Measurements from ENCODE around the gene KRTAP27-1.
A peak's percentile ranks its signal among the peaks of the same experiment; 100 is the strongest.

Gene KRTAP27-1, protein sequence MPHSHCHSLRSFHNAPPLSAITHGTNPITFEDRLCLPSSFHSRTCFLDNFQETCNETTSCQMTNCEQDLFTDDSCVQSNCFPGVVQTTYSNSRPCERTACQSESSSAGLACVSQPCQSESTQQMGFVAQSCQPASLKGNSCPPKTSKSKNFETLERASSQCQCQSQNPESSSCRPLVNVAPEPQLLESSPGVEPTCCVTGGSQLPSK

GRCh38 chr21:30337276-30337744, at the start of gene KRTAP27-1:
TSS of gene KRTAP27-1 (minus strand) at chr21:30337694. CDS start at chr21:30337668, 26 bp downstream.
- DNase-seq: no peak

- DNase-seq: no peak
Measured at GRCh38 chr21:30382201-30382600, 44.7 kb upstream of the KRTAP27-1 start.

- no peak for DNase-seq
Measured at GRCh38 chr21:30372139-30372770, 34.8 kb upstream of the KRTAP27-1 start, which contains the start of gene KRTAP13-2. TSS of gene KRTAP13-2 (minus strand) at chr21:30372271. CDS start at chr21:30372213, 58 bp downstream.

- no peak for DNase-seq
Measured at GRCh38 chr21:30355906-30356305, 18.4 kb upstream of the KRTAP27-1 start.

DNA sequence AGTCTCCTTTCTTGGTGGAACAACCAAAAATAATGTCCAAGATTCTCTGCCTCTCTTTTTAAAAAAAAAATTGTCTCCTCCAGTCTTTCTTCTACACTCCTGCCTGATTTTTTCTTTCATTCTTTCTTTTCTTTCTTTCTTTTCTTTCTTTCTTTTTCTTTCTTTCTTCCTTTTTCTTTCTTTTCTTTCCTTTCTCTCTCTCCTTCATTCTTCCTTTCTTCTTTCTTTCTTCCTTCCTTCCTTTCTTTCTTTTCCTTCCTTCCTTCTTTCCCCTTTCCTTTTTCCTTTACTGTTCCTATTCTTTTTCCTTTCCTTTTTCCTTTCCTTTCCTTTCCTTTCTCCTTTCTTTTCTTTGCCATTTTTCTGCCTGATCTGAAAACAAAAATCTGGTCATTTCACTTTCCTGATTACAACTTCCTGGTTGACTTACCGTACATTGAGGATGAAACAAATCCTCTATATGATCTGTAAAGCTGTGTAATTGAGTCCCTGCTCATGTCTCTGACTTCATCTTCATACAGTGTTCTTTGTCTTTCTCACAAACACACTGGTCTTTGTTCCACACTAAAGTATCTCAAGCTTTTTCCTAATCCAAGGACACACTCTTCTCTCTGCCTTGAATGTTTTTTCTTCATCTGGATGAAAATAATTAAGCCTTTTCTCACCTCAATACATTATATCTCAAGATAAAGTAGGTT, 17.0 kb upstream of the KRTAP27-1 start:
- no peak for DNase-seq

GRCh38 chr21:30351534-30351933, 14.0 kb upstream of the KRTAP27-1 start:
- DNase-seq: no peak

DNA sequence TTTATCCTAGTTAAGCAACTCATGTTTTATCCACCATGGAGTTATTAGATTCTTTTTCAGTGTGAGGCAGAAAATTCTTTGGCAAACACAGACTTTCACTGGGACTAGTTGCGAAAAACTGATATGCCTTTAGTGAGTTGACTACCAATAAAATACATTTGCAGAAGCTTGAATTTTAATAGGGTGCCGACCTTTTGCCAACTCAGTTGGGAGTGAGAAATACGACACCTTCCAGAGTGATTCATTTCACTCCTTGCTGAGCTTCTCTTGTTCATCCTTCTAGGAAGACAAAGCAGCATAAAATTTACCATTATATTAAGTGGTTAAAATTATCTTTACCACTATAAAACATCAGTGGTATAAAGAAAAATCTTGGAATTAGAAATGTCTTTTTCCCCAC, 12.1 kb upstream of the KRTAP27-1 start:
- DNase-seq: no peak

- DNase-seq: no peak
Measured at GRCh38 chr21:30348506-30348905, 11.0 kb upstream of the KRTAP27-1 start, which contains the start of gene KRTAP23-1. TSS of gene KRTAP23-1 (minus strand) at chr21:30348606. CDS start at chr21:30348606, 0 bp downstream.

DNA sequence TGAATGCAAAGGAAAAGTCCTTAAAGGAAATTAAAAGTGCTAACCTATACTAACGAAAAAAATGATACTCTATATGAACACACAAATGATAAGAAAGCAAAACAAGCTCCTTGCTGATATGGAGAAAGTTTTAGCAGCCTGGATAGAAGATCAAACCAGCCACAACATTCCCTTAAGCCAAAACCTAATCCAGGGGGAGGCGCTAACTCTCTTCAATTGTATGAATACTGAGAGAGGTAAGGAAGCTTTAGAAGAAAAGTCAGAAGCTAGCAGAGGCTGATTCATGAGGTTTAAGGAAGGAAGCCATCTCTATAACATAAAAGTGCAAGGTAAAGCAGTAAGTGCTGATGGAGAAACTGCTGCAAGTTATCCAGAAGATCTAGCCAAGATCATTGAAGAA, 7.5 kb upstream of the KRTAP27-1 start:
- DNase-seq: no peak

DNA sequence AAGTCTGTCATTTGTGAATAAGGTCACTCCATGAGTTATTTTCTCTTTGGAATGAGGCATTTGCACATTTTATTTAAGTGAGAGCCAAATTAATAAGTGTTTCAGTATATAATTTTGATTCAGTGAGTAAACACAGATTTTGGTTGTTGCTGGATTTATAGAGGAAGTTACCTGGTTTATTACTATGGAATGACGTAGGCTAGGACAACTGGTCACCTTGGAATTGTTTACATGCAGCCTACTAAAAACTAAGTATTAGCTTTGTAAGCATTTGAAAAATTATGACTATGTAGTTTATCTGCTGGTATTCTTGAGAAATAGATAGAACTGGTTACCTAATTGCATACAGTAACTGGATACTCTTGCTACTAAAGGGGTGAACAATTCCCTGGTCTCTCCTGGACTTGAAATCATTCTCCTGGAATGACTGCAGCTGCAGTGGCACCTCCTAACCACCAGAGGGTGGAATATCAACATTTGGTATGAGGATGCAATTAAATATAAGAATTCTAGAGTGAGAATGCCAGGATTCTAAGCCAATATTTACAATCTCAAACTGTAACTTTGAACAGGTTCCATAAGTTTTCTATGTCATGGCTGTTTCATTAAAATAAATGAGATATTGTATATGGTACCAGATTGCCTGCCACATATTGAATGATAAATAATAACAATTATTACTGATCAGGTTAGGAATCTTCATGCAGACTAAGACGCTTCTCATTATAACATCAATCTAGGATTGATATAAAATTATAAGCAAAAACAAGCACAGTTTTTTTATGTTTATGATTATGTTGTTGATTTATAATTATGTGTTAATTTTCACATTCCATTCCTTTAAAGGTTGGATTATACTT, 3.5 kb upstream of the KRTAP27-1 start:
- peak; percentile 11 for DNase-seq

DNA sequence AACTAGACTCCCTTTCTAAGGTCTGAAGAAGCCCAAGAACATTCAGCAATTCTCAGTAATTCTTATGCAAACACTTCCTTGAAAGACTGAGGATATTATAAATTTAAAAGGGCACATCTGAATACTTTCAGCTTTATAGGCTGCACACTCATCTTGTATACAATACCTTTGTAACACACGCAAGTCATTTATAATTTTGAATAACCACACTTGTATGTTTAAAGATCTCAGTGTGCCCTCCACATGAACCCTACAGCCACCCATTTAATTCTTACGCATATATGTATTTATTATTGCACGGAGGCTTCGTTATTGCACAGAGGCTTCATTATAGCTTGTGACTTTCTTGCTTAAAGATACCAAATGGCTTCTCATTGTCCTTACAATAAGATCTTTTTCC, 1.2 kb upstream of the KRTAP27-1 start:
- no peak for DNase-seq

GRCh38 chr21:30337772-30338171, 278 bp upstream of the KRTAP27-1 start:
- DNase-seq: no peak

GRCh38 chr21:30336596-30336995, 898 bp downstream of the KRTAP27-1 start:
- no peak for DNase-seq

DNA sequence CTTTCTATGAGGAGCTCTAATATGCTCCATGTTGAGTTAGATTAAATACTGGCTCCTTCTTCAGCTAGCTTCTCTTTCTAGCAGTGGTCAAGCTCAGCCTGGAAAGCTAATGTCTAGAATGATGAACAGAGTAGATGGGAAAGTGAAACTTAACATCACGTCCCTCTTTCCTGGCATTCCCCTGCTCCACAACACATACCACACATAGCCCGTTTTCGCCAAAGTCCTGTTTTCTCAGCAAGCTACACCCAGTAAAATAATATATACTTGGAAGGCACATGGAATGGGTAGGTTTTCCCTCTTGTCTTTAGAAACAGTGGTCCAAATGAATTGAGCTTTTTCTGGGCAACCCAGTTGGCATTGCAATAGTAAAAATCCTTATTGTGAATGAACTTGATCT, 3.8 kb downstream of the KRTAP27-1 start:
- DNase-seq: no peak

- no peak for DNase-seq
Measured at GRCh38 chr21:30332681-30333080, 4.8 kb downstream of the KRTAP27-1 start.

- DNase-seq: no peak
Measured at GRCh38 chr21:30329203-30329875, 8.2 kb downstream of the KRTAP27-1 start.

GRCh38 chr21:30326390-30326789, 11.1 kb downstream of the KRTAP27-1 start:
- DNase-seq: no peak

GRCh38 chr21:30320215-30320614, 17.3 kb downstream of the KRTAP27-1 start, which contains the start of gene KRTAP26-1:
TSS of gene KRTAP26-1 (minus strand) at chr21:30320315. CDS start at chr21:30320035, 280 bp downstream.
- no peak for DNase-seq

GRCh38 chr21:30315701-30316100, 21.8 kb downstream of the KRTAP27-1 start:
- DNase-seq: no peak

- no peak for DNase-seq
Measured at GRCh38 chr21:30306884-30307283, 30.6 kb downstream of the KRTAP27-1 start.

GRCh38 chr21:30305136-30305535, 32.4 kb downstream of the KRTAP27-1 start:
- no peak for DNase-seq

DNA sequence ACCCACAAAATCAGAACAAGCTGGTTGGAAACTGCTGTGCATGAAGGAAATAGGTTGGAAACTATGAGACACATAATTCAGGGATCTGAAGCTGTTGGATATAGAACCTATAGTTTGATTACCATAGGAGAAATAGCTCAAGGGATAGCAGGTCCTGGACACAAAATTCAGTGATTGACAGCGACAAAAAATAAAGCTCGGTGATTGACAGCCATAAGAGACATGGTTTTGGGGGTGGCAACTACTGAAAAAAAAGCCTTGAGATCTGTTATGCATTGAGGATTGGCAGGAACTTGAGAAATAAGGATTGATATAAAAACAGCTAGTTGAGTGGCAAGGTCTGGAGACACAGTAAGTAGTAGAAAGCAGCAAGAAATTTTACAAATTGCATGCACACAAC, 48.3 kb downstream of the KRTAP27-1 start, which contains the start of gene KRTAP25-1:
KRTAP25-1 (minus strand) TSS at position 300 of the 400 bp plus-strand sequence; CDS start at position 276, 24 bp downstream.
- DNase-seq: no peak

Data from stimulated activated CD4-positive, alpha-beta T cell treated with anti-CD3 and anti-CD28 coated beads, Interleukin-12 subunit alpha, Interleukin-12 subunit beta, amount 100 ng/mL, for 4 hours (primary cell).